SK-N-SH (cell line): Measurements from ENCODE around the gene VPREB1. TPM values are rescaled to one million over a fixed set of nuclear protein-coding genes. Genes with fewer than 3 reads are reported as not detected.
"Not testable (repeated sequence)": the region's sequence is repeated elsewhere in the genome, so short reads cannot be mapped to it uniquely, and the experiment has no call there.

Experiments
- CTCF ChIA-PET: fragments of 300-600, 350-600 bp; formaldehyde crosslinking; extraction: SDS; loops from one replicate; lab custom pipeline; 2021; lab: Yijun Ruan, JAX
- POLR2A ChIA-PET: fragments of 350-600 bp; sonication (Branson Sonifier 250); formaldehyde crosslinking; extraction: SDS; loops from one replicate; lab custom pipeline; 2020; ENCODE audit warnings: antibody characterized with exemption, inconsistent platforms; lab: Yijun Ruan, JAX
- DNase-seq: peaks from one replicate; pipeline ENCODE4 v3.0.0; 2012
- H2AFZ ChIP-seq: fragments of 200-600 bp; sonication (generic); 2 replicates; pipeline ENCODE4 v1.8.1; 2016; ENCODE audit warnings: antibody characterized with exemption, mild to moderate bottlenecking, low read depth
- H3F3A ChIP-seq: fragments of 200-600 bp; sonication (generic); replicated peaks from 2 replicates; pipeline ENCODE3; 2016; ENCODE audit warnings: antibody characterized with exemption, mild to moderate bottlenecking; ENCODE audit not compliant: insufficient read depth
- H3K27ac ChIP-seq, 2 experiments: fragments of 200-500 bp in 1 of 2; fragments of 200-600 bp in 1 of 2; sonication (Bioruptor generic) in 1 of 2; sonication (generic), shearing (Covaris generic) in 1 of 2; 2 replicates each; pipeline versions ENCODE4 v1.5.1 to v1.6.1; 2014 to 2016; ENCODE audit warnings: low read depth in 2 of 2, inconsistent platforms in 1 of 2, low read length in 1 of 2, mild to moderate bottlenecking in 1 of 2, mixed read lengths in 1 of 2
- H3K27me3 ChIP-seq: fragments of 200-600 bp; sonication (generic), shearing (Covaris generic); 2 replicates; pipeline ENCODE4 v1.6.1; 2016; ENCODE audit warnings: mixed run types; ENCODE audit not compliant: insufficient read depth
- H3K36me3 ChIP-seq, 2 experiments: fragments of 200-500 bp in 1 of 2; fragments of 200-600 bp in 1 of 2; sonication (Bioruptor generic) in 1 of 2; sonication (generic) in 1 of 2; replicated peaks in 1 of 2; 2 replicates each; pipeline versions ENCODE3 to v1.5.1; 2014 to 2016; ENCODE audit warnings: low read length in 1 of 2, mild to moderate bottlenecking in 1 of 2; ENCODE audit not compliant: insufficient read depth in 2 of 2, control insufficient read depth in 1 of 2
- H3K4me1 ChIP-seq, 2 experiments: fragments of 200-500 bp in 1 of 2; fragments of 200-600 bp in 1 of 2; sonication (Bioruptor generic) in 1 of 2; sonication (generic), shearing (Covaris generic) in 1 of 2; 2 replicates each; pipeline versions ENCODE4 v1.5.1 to v1.6.1; 2014 to 2016; ENCODE audit warnings: low read depth in 1 of 2, low read length in 1 of 2, mixed run types in 1 of 2; ENCODE audit not compliant: insufficient read depth in 2 of 2, control insufficient read depth in 1 of 2
- H3K4me2 ChIP-seq: fragments of 200-600 bp; sonication (generic), shearing (Covaris generic); 2 replicates; pipeline ENCODE4 v1.6.1; 2017; ENCODE audit warnings: mixed run types
- H3K4me3 ChIP-seq, 2 experiments: fragments of 200-500 bp in 1 of 2; fragments of 200-600 bp in 1 of 2; sonication (Bioruptor generic) in 1 of 2; sonication (generic), shearing (Covaris generic) in 1 of 2; 2 replicates each; pipeline versions ENCODE4 v1.5.1 to v1.8.1; 2014 to 2016; ENCODE audit warnings: low read depth in 2 of 2, inconsistent platforms in 1 of 2, low read length in 1 of 2, mild to moderate bottlenecking in 1 of 2, mixed read lengths in 1 of 2, moderate library complexity in 1 of 2
- H3K79me2 ChIP-seq: fragments of 200-600 bp; sonication (generic); 2 replicates; pipeline ENCODE4 v1.8.1; 2017; ENCODE audit warnings: mild to moderate bottlenecking; ENCODE audit not compliant: insufficient read depth
- H3K9ac ChIP-seq: fragments of 200-600 bp; sonication (generic); 2 replicates; pipeline ENCODE4 v1.6.1; 2017; ENCODE audit warnings: mixed run types
- H3K9me2 ChIP-seq: fragments of 200-600 bp; sonication (generic); 2 replicates; pipeline ENCODE4 v1.6.1; 2017; ENCODE audit warnings: mixed run types
- H3K9me3 ChIP-seq: fragments of 200-600 bp; sonication (generic); 2 replicates; pipeline ENCODE4 v1.6.1; 2017; ENCODE audit warnings: mixed run types, mild to moderate bottlenecking, moderate library complexity
- H4K20me1 ChIP-seq: fragments of 200-600 bp; sonication (generic); 2 replicates; pipeline ENCODE4 v1.6.1; 2017; ENCODE audit warnings: mild to moderate bottlenecking, mixed run types; ENCODE audit not compliant: insufficient read depth
- WGBS: methylation state at CpG from one replicate; pipeline ENCODE4 v1.1.6; 2017; ENCODE audit warnings: low lambda C conversion rate; 5-methylcytosine and 5-hydroxymethylcytosine counted together
- polyA plus RNA-seq, 3 experiments: library from polyadenylated mRNA; depleted of rRNA; stranded (reverse); fragments of >200 nt; gene quantifications; 2 replicates each; pipeline ENCODE4 v1.2.3, GENCODE V29; 2012

Gene VPREB1
- polyA plus RNA-seq, 1 of the 3 experiments (the other 2 are of a cell fraction) = not detected

- H3K9me2 ChIP-seq, H3K27me3 ChIP-seq, H4K20me1 ChIP-seq, H2AFZ ChIP-seq, H3K36me3 ChIP-seq, H3K4me2 ChIP-seq, CTCF ChIA-PET, H3K27ac ChIP-seq, H3K4me1 ChIP-seq, H3K9ac ChIP-seq, H3F3A ChIP-seq, DNase-seq, H3K79me2 ChIP-seq, H3K9me3 ChIP-seq, H3K4me3 ChIP-seq, POLR2A ChIA-PET: not testable (repeated sequence)
- WGBS = 92% methylated on average over 2 of the region's 2 CpGs
Measured at GRCh38 chr22:22260169-22260568, 15.6 kb downstream of the VPREB1 start.

GRCh38 chr22:22260586-22260985, 16.0 kb downstream of the VPREB1 start:
- H2AFZ ChIP-seq, H3K9me3 ChIP-seq, H3K36me3 ChIP-seq, H3K27ac ChIP-seq, H3F3A ChIP-seq, POLR2A ChIA-PET, H3K79me2 ChIP-seq, CTCF ChIA-PET, H3K4me2 ChIP-seq, H3K27me3 ChIP-seq, DNase-seq, H3K4me1 ChIP-seq, H3K4me3 ChIP-seq, H4K20me1 ChIP-seq, H3K9ac ChIP-seq, H3K9me2 ChIP-seq: not testable (repeated sequence)
- WGBS = 64% methylated on average over 4 of the region's 4 CpGs

- WGBS = 47% methylated on average over 3 of the region's 3 CpGs
- H4K20me1 ChIP-seq, DNase-seq, H3K4me3 ChIP-seq, H3K4me2 ChIP-seq, H3F3A ChIP-seq, H2AFZ ChIP-seq, H3K9me2 ChIP-seq, H3K79me2 ChIP-seq, H3K27ac ChIP-seq, H3K27me3 ChIP-seq, H3K9ac ChIP-seq, POLR2A ChIA-PET, H3K4me1 ChIP-seq, H3K36me3 ChIP-seq, CTCF ChIA-PET, H3K9me3 ChIP-seq: not testable (repeated sequence)
Measured at GRCh38 chr22:22262332-22263074, 17.9 kb downstream of the VPREB1 start.

- H3K4me1 ChIP-seq, CTCF ChIA-PET: not testable (repeated sequence)
- 64% methylated on average over 3 of the region's 3 CpGs for WGBS
Measured at GRCh38 chr22:22263823-22264222, 19.2 kb downstream of the VPREB1 start.

More at GRCh38 chr22:22263823-22264222, 19.2 kb downstream of the VPREB1 start:
- H3K36me3 ChIP-seq, H3K79me2 ChIP-seq, H3K4me3 ChIP-seq, DNase-seq, H3K9me2 ChIP-seq, H3K27ac ChIP-seq, H4K20me1 ChIP-seq, H2AFZ ChIP-seq, H3K4me2 ChIP-seq, H3K9me3 ChIP-seq, POLR2A ChIA-PET, H3K9ac ChIP-seq, H3K27me3 ChIP-seq, H3F3A ChIP-seq: not testable (repeated sequence)
